HL-60/S4 treated with retinoic acid at 250 ng/mL for 4 days and 3 days (cell line): ENCODE results near the gene PROK1.
"Not testable (repeated sequence)": the region's sequence is repeated elsewhere in the genome, so short reads cannot be mapped to it uniquely, and the experiment has no call there.

Source experiments
- in situ Hi-C: fragments of 300-500 bp; cut with MboI; formaldehyde crosslinking; loops from 2 replicates; pipeline ENCODE4 v1.7.0; 2022; ENCODE audit warnings: low sequenced_read_pairs

The PROK1 gene, protein sequence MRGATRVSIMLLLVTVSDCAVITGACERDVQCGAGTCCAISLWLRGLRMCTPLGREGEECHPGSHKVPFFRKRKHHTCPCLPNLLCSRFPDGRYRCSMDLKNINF

DNA sequence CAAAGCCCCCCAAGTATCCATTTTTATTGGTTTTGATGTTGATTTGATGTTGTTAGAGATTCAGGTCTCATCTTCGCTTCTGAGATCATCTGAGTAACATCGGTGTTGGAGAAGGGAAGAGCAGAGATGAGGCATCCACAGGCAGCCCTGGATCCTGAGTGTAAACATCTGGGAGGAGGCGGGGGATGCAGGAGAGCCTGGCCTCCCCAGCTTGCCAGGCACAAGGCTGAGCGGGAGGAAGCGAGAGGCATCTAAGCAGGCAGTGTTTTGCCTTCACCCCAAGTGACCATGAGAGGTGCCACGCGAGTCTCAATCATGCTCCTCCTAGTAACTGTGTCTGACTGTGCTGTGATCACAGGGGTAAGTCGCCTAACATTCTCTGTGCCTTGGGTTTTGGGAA is at the start of gene PROK1:
TSS of gene PROK1 (plus strand) at position 221 of the 400 bp plus-strand sequence. CDS start at position 289, 68 bp downstream.
- in situ Hi-C loops = loop anchor here (10.0 kb wide), 1 partner anchor 246 kb away; no protein-coding TSS in a partner anchor

DNA sequence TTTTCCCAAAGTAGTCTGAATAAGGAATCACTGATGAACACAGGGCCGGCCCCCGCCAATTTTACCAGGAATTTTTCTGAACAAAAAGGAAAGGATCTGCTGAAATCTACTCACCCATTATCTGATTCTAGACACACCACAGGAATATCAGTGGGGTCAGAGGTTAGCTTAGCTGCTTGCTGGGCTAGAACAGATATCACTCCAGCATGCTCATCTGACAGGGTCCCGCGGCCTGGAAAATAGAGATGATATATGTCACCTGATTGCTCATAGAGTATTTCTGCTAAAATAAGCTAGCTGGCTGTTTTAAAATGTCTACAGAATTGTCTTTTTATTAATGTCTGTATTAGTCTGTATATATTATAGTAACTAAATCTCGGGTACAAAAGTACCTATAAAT is 47.1 kb upstream of the PROK1 start:
- in situ Hi-C loops = no loop called here

DNA sequence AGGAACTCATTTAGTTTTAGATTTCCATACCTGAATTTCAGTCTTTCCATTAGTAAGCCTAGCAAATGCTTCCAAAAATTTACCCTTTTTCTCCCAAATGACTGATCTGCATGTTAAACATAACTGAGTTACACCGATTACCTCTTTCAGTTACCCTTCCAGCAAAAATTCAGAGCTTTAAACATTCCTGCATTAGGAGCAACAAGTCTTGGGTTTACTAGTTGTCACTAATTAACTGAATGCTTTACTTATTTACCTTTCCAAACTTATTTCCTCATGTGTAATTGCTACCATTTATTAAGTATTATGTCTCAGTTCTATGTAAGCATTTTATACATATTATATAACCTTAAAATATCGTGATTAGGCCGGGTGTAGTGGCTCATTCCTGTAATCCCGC is 46.5 kb upstream of the PROK1 start:
- in situ Hi-C loops = no loop called here

GRCh38 chr1:110406407-110406806 is 44.5 kb upstream of the PROK1 start:
- in situ Hi-C loops = not testable (repeated sequence)

DNA sequence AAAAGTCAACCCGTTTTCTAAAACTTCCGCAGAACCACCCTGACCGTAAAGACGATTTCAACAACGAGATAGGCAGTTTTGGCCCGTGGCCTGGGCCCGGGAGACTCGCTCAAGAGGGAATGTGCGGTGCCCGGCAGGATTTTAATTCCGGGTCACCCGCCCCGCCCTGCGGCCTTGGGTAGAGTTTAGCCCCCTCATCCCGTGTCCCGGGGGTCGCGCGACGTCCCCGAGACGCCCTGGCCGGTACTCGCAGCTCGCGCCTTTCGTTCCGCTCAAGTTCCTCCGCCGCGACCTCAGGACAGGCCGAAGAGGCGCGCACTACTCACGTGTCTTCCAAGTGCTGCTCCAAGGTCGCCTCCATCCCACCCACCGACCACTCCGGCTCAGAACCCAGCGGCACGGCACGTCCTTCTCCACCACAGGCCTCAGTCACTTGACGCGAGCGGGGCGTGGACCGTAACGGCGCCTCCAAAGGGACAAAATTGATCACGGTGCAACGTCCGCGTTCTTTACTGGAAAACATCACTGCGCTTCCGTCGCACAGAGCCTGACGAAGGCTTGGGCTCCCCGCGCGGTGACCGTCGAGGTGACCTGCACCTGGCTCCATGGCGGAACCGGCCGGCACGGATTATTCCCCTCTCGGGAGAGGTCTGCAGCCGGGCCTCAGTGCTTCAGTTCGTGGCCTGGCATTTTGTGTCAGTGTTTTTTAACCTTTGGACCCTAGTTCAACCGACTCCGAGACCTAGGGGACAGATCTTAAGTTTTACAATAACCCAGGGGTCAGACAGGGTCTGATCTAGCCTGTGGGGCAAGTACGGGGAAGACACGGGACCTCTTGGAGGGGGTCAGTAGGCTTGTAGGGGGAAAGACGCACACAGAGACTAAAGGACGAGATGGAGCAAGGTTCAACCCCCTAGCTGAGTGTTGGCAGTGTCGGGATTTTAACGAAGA is 43.4 kb upstream of the PROK1 start, which contains the start of gene LAMTOR5:
TSS of gene LAMTOR5 (minus strand) at position 435 of the 951 bp plus-strand sequence. CDS start at position 361, 74 bp downstream.
- in situ Hi-C loops = no loop called here

GRCh38 chr1:110408488-110408887 is 42.5 kb upstream of the PROK1 start:
- in situ Hi-C loops = no loop called here

DNA sequence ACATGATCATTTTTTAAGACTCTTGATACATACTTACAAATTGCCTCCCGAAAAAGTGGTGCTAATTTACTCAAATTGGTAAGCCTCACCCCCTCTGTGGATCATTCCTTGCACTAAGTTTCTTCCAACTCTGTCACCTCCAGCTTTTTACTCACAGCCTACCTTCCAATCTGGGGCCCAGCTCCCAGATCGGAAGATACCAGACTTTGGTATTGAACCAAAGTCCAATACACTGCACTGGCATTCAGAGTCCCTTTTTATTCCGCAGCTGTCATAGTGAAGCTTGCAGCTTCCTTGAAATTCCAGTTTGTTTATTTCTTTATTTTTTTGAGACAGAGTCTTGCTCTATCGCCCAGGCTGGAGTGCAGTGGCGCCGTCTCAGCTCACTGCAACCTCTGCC is 41.6 kb upstream of the PROK1 start:
- in situ Hi-C loops = no loop called here

DNA sequence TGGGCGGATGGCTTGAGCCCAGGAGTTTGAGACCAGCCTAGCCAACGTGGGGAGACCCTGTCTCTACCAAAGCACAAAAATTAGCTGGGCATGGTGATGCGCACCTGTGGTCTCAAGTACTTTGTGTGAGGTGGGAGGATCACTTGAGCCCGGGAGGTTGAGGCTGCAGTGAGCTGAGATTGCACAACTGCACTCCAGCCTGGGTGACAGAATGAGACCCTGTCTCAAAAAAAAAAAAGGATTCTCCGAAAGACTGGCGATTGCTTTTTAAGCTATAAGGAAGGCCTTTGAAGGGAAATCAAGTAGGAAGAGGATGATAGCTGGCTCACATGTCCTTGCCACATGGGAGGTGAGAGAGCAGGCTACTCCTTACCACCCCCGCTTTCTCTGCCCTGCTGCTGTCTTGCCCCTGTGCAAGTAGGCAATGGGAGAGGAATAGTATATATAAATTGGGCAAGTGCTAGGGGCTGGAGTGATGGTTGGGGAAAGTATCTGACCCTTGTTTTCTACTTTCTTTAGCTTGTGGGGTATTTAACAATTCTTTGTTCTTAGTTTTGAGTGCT is 39.7 kb upstream of the PROK1 start:
- in situ Hi-C loops = no loop called here

DNA sequence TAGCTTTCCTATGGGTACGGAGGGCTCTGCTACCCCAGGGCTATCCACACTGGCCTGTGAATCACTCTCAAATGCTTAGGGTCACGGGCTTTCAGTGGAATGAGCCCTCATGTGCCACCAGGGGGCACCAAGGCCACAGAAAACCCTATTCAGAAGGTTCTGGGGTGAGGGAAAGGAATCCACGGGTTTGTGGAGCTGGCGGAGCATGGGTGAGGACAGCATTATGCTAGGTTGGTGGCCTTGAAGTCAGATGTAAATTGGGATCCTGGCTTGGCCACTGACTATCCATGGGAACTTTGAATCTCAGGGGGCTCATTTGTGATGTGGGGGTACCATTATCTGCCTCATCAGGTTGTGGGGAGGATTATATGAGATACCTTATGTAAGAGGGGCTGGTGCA is 38.4 kb upstream of the PROK1 start:
- in situ Hi-C loops = no loop called here

- in situ Hi-C loops = not testable (repeated sequence)
Measured at GRCh38 chr1:110413045-110413444, 37.9 kb upstream of the PROK1 start.

DNA sequence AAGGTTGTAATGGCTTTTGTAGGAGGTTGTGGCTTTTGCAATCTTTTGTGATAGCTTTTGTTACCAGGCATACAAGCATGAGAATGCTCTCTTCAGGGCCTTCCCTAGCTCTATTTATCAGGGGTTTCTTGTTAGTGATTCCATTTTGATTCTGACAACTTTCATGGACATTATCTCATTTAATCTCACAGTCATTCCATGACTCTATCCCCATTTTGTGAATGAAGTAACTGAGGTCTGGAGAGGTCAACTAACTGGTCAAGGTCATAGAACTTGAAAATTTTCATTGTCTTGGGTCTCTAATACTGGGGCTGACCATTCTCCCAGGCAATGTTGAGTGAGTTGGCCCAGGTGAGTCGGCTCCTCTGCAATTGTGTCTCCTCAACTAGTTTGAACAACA is 32.2 kb upstream of the PROK1 start:
- in situ Hi-C loops = no loop called here

- in situ Hi-C loops = no loop called here
Measured at GRCh38 chr1:110420023-110420662, 30.8 kb upstream of the PROK1 start.

DNA sequence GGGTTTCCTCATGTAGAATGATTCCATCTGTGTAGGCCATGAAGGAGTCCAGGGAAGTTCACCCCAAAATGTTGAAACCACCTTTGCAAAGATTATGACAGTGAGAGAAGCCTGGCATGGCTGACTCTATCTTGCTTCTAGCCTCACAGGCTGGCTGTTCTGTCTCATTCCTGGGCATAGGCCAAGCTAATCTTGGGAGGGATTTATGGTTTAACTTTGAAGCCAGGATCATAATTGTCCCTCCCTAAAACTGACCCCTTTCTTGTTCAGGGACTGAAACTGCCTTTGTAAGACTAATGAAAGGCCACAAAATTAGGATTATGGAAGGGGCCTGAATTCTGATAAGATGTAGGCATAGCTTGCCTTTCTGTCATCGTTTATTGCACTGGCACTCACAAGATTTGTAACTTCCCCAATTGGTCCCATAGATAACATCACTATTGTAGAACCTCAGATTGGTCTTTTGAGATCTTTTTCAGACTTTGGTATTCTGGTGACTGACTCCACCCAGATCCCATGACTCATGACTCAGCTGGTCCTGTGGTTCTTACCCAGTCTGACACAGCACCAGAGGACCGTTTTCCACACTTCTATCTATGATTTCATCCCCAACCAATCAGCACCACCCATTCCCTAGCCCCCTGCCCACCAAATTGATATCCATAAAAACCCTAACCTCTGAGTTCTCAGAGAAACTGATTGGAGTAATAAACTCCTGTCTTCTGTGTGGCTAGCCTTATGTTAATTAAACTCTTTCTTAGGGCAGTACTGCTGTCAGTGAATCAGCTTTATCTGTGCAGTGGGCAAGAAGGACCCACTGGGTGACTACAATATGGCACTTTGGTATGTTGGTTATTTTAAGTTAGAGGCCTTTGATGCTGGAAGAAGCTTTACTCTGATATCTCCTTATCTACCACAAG is 29.8 kb upstream of the PROK1 start:
- in situ Hi-C loops = no loop called here

GRCh38 chr1:110424699-110425611 is 26.0 kb upstream of the PROK1 start:
- in situ Hi-C loops = no loop called here

- in situ Hi-C loops = no loop called here
Measured at GRCh38 chr1:110425612-110426152, 25.3 kb upstream of the PROK1 start.

DNA sequence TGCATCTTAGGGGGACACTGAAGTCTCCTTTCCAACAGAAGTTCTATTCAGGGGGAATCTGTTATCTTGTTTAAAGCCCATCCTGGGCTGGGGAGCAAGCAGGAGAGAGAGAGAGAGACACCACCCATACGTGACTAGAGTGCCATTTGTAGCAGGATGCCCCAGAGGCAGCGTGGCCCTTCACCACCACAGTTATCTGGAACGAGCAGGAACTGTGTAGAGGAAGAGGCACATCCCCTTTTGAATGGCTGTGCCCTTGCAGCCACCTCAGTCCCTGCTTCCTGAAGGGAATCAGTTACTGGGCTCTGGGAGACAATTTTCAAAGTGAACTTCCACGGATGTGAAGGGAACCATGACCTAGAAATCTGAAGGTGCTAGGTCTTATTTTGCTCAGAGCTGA is 24.1 kb upstream of the PROK1 start:
- in situ Hi-C loops = no loop called here

DNA sequence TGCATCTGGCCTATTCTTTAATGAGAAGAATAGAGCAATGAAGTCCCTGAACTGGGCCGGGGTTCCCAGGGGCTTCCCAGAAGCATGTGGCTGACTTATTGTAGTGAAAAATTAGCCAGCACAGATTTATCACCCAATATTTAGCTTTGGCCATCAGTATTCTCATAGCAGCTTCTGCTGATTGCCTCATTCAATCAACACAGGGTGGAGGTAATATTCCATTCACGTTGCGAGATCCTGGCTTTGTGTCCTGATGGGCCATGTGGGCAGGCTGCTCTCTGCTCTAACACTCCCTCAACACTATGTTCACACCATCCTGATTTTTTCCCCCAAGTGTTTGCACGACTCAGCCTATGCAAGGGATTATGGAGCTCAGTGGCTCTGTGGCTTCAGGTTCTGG is 22.0 kb upstream of the PROK1 start:
- in situ Hi-C loops = no loop called here

DNA sequence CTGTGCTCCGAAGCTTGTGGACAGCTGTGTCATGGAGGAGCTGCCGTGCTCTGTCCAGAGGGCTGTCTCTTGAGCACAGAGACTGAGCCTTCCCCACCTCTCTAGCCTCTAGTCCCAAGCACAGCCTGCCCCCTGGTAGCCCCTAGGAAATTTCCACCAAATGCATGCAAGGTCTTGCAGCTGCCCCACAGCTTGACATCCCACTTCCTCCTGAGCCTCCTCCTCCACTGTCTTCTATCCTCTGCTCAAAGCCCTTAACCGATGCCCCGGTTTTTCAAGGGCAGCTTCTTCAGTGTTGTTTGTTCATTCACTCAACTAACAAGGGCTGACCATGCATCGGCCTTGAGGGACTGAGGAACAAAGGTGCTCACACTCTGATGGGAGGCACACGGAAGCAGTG is 20.6 kb upstream of the PROK1 start:
- in situ Hi-C loops = no loop called here

DNA sequence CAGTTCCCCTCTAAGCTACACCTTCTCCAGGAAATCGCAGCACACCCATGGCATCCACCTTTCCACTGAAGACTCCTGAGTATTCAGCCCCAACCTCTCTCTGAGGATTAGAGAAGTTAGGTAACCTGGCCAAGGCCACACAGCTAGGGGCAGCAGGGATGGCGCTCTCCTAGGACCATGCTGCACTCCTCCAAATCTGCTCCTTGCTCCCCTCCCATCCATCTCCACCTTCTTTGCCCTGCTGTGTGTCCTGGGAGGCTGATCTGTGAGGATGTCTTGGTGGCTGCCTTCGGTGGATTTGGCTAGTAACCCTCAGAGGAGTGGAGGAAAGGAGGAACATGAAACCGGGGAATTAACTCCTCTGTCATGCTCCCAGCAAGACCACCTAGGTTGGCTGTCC is 20.0 kb upstream of the PROK1 start:
- in situ Hi-C loops = no loop called here
